ENCODE results near the gene AUH.
A peak's percentile ranks its signal among the peaks of the same experiment; 100 is the strongest.
"Not testable (repeated sequence)": the region's sequence is repeated elsewhere in the genome, so short reads cannot be mapped to it uniquely, and the experiment has no call there.

AUH gene

DNA sequence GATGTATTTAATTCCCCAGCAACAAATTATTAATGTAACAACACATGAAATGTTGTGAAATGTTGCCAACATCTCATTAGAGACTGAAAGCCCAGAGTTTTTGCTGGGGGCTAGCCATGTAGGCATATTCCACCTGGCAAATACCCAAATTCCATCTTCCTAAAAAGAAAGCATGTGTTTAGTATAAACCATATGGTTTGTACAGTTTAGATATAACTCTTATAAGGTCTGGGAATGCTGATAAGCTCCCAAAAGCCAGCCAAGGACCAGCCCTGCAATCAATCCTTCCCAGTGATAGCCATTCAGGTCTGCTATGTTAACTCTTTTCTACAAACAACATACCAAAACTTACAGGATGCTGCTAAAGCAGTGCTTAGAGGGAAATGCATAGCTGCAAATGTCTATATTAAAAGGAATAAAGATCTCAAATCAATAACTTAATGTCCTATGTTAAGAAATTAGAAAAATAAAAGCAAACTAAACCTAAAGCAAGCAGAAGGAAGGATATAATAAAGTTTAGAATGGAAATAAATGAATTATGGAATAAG lies 158.9 kb downstream of the AUH start:
- DNase-seq = no peak

DNA sequence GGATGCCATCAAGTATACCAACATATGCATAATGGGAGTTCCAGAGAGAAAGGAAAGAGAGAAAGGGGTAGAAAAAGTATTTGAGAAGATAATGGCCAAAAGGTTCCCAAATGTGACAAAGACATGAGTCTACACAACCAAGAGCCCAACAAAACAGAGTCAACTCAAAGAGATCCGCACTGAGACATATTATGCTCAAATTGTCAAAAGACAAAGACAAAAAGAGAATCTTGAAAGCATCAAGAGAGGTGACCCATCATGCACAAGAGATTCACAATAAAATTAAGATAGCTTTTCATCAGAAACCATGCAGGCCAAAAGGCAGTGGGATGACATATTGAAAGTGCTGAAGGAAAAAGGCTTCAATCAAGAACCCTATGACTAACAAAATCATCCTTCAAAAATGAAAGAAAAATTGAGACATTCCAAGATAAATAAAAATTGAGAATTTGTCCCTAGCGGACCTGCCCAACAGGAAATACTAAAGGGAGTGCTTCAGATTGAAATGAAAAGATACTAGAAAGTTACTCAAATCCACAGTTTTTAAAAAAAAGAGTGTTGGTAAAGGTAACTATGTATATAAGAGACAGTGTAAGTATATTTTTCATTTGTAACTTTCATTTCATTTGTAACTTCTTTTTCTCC lies 160.9 kb downstream of the AUH start:
- no peak for DNase-seq

DNA sequence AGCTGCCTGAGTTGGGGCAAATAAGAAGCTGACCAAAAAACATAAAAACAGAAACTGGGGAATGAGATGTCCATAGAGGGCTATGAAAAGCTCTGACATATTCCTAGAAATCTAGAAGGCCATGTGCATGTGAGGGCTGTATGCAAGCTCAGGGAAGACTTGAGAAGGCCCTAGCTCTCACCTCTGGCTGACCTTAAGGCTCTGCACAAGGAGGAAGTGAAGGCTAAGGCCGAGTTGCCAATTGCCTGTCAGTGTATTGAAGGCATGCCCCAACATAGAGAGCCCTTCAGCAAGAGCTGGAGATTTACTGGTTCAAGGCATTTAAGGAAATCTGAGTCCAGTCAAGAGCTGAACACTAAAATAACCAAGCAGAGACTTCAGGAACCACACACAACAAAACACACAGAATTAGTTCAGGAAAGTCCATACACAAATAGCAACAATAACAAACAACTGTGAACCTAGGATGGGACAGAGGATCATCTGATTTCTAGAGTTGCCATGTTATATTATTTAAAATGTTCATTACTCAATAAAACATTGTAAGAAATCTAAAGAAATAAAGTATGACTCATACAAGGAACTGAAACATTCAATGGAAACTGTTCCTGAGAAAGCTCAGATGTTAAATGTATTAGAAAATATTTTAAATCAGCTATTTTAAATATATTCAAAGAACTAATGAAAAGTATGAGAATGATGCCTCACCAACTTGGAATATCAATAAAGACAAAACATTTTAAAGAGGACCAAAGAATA lies 161.8 kb downstream of the AUH start:
- DNase-seq = no peak

GRCh38 chr9:91198881-91199280 lies 162.8 kb downstream of the AUH start:
- not testable (repeated sequence) for DNase-seq

DNA sequence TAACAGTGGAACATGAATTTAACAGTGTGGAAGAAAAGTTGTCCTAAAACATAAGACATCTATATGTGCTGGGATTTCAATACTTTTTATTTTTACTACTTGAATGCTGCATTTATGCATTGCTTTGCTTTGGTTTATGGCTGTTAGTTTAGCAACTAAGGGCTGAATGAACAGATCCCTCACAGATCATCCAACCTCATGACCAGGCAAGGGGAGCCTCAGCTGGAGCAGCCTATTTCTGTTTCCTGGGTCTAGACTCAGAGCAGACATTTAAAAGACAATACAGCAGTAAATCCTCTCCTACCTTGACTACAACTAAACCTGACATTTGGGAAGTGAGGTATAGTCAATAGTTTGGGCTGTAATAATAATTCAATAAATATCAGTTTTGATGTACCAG lies 163.3 kb downstream of the AUH start:
- DNase-seq = no peak

DNA sequence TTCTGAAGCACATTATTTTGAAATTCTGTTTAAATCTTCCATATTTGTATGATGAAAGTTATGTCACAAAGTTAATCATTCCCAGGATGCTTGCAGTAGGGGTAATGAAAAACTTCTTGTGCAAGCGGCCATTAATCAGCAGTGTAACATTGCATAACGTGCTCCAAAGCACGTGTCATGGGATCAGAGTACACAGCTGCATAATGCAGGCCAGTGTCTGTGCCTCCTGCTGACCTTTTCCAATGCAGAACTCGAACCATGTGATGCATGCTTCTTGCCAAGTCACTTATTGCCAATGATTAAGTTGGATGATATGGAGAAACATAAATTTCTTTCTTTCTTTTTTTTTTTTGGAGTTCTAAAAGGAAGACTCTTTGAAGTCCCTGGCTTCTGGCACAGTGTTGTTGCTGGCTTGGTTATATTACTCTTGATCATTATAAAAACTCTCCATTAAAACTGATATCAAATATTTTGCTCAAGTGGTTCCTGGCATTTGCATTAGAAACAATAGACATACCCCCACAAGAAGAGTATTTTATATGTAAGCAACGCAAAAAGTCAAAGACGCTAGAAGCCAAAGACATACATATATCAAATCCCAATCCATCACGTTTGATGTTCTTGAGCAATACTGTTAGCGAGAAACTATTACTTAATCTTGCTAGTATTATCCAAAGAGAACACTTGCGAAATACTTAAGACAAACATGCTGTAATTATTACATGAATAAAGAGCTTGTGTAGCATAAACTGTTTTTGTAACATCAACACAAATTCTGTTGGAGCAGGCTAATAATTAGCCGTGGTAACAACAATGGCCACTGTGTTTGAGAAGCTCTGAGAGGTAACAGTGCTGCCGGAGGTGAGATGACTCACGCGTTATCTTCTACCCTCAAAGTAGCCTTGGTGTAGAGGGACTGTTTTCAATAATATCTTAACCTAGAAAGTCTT lies 164.2 kb downstream of the AUH start:
- DNase-seq = no peak

GRCh38 chr9:91196103-91196950 lies 165.4 kb downstream of the AUH start:
- DNase-seq = no peak

GRCh38 chr9:91195372-91196012 lies 166.2 kb downstream of the AUH start:
- DNase-seq = no peak

GRCh38 chr9:91193658-91194391 lies 167.9 kb downstream of the AUH start:
- peak; percentile 68 for DNase-seq

DNA sequence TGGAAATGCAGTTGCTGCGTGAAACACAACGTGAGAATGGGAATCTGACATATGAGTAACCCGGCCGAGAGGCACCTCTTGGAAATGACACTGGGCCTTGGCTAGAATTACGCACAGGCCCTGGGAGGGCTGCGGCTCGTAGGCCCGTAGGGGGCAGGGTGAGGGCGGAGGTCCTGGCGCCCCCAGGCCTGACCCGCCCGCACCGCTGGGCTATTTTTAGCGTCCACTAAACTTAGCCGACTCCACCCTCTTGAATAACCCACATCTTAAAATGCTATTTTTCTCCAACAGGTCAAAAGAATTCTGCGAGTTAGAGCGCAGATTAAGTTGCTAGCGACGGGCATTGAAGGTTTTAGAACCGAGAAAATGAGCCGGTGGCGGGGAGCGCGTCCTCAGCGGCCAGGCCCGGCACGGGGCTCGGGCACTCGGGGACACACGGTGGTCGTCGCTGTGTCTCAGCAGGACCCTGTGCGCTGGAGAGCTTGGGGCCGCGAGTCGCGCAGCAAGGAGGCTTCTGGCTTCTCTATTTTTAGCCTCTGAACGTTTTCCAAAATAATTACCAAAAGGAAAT lies 168.5 kb downstream of the AUH start:
- DNase-seq = peak; percentile 63

DNA sequence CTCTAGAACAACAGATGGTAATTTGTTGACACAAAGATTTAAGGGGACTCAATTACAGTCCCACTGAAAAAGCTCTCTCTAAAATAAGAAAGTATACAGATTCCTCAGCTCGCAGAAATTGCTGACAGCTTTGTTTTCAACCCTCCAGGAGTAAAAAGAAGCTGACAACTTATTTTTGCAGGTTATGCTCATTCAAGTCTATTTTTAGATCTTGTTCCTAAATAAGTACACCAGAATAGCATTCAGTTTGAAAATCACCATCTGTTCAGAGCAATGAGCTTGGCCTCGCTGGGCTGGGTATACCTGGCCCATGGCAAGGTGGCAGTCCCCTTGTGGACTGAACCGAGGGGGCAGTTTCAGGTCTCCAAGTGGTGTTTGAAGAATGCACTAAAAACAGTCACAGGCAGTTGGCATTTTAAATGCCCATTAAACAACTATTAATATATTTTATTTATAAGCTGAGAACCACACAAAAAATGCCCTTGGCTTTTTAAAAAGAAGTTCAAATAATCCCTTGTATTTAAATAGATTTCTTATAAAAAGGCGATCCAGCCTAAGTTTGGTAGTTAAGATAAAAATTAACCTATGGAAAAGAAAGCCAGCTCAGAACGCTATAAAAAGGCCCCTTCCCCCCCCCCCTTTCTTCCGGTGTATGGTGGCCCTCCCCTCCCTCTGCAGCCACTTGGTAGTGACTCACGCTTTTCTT lies 169.2 kb downstream of the AUH start:
- peak; percentile 91 for DNase-seq

- no peak for DNase-seq
Measured at GRCh38 chr9:91191411-91192380, 170.0 kb downstream of the AUH start.

GRCh38 chr9:91190062-91190461 lies 171.7 kb downstream of the AUH start:
- DNase-seq = no peak

DNA sequence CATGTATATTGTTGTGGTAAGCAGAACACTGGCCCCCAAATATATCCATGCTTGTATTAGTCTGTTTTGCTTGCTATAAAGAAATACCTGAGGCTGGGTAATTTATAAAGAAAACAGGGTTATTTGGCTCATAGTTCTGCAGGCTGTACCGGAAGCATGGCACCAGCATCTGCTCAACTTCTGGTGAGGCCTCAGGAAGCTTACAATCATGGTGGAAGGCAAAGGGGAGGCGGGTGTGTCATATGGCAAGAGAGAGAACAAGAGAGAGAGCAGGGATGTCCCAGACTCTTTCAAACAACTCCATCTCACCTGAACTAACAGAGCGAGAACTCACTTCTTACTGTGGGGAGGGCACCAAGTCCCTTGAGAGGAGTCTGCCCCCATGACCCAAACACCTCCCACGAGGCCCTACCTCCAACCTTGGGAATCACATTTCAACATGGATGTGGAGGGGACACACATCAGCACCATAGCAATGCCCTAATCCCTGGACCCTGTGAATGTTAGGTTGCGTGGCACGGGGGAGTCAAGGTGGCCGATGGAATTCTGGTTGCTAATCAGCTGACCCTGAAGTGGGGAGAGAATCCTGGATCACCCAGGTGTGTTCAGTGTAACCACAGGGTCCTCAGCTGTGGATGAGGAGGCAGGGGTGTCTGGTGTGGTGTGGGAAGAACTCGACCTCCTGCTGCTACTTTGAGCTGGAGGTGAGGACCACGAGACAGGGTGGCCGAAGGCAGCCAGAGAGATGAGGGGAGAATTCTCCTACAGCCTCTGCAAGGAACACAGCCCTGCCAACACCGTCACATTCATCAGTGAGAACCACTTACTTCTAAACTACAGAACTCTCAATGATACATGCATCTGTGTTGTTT lies 172.8 kb downstream of the AUH start:
- DNase-seq = no peak

- no peak for DNase-seq
Measured at GRCh38 chr9:91187965-91188344, 173.8 kb downstream of the AUH start.

DNA sequence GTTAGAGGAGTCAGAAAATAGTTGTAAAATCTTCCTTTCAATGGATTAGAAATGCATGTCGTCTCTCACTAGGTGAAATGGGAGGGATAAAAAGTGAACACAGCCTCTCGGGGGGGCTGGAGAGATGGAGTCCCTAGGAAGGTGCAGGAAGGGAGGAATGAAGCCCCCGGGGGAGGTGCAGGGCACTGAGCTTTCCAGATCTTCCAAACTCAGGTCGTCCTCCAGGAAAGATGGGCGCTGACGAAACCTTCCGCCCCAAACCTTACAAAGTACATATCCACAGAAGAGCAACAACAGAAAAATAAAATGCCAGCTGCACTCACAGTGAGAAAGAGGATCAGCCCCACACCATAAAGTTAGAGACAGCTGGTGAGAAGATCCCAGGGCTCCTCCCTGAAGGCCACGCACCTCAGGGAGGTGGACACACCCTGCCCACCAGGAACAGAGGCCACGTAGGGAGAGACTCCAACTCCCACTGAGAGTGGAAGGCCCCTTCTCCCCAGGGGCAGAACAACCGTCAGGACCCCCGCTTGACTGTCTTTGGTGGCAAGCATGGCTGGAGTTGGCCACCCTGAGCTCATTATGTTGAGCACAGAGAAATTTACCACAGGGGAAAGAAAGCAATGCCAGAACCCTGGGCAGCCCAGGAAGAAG lies 174.3 kb downstream of the AUH start:
- DNase-seq = no peak

DNA sequence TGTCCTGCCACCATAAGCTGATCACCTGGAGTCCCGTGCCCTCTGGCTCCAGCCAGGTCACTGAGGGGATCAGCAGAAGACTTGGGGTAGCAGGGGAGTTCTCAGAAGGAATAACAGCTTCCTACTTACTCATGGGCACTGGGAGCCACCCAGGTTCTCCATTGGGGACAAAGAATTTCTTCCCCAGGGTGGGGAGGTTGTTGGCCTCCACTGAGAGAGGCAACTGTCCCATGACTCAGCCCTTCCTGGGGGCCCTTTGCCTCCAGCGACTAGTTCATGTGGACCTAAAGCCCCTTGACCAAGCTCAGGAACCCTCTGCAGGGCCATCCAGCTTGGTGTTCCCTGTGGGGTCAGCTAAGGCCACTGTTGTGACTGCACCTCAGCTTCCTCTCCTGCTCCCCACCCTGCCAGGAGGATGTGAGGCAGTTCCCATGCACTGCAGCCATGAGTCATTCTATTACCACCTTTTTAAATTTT lies 175.0 kb downstream of the AUH start:
- DNase-seq = no peak
